CD4-positive, alpha-beta memory T cell (primary cell): ENCODE data around the gene KCND3. TPM values are rescaled to one million over a fixed set of nuclear protein-coding genes. Genes with fewer than 3 reads are reported as not detected.

Experiments
- CTCF ChIA-PET: fragments of 350-600 bp; sonication (Branson Sonifier 250); formaldehyde crosslinking; loops from one replicate; lab custom pipeline; 2021; ENCODE audit warnings: inconsistent platforms; ENCODE audit not compliant: partially characterized antibody; lab: Charles Lee
- POLR2A ChIA-PET: fragments of 350-600 bp; sonication (Branson Sonifier 250); formaldehyde crosslinking; loops from one replicate; lab custom pipeline; 2021; ENCODE audit not compliant: partially characterized antibody; lab: Charles Lee
- DNase-seq, 5 donors: peaks; one replicate each; pipeline versions ENCODE4 v3.0.0 to v3.0.0-alpha.2; 2020 to 2022; ENCODE audit warnings: mixed read lengths in 1 of 5
- H3K27ac ChIP-seq: one replicate; pipeline ENCODE4 v1.7.0; 2013; ENCODE audit warnings: low read depth, low read length
- H3K27me3 ChIP-seq: 2 replicates; pipeline ENCODE4 v1.7.0; 2013; ENCODE audit warnings: mild to moderate bottlenecking, low read length, moderate library complexity; ENCODE audit not compliant: insufficient read depth
- H3K36me3 ChIP-seq: 2 replicates; pipeline ENCODE4 v1.7.0; 2013; ENCODE audit warnings: mild to moderate bottlenecking, low read length, moderate library complexity; ENCODE audit not compliant: insufficient read depth
- H3K4me1 ChIP-seq: 2 replicates; pipeline ENCODE4 v1.7.0; 2013; ENCODE audit warnings: mild to moderate bottlenecking, low read length, moderate library complexity; ENCODE audit not compliant: insufficient read depth
- H3K4me3 ChIP-seq, 2 donors: one replicate each; pipeline ENCODE4 v1.7.0; 2013; ENCODE audit warnings: low read length in 2 of 2, mild to moderate bottlenecking in 1 of 2
- H3K9me3 ChIP-seq, 2 donors: one replicate each; pipeline ENCODE4 v1.7.0; 2013; ENCODE audit warnings: low read length in 2 of 2, control low read depth in 1 of 2; ENCODE audit not compliant: control insufficient read depth in 1 of 2
- H3K27ac Mint-ChIP-seq, 7 donors: one replicate each; pipeline ENCODE4 v1.8.0; 2020 to 2021; ENCODE audit warnings: mixed read lengths in 7 of 7, mild to moderate bottlenecking in 6 of 7, inconsistent platforms in 3 of 7, moderate library complexity in 3 of 7
- H3K27me3 Mint-ChIP-seq, 2 donors: one replicate each; pipeline ENCODE4 v1.8.0; 2020 to 2021; ENCODE audit warnings: mixed read lengths in 2 of 2
- H3K36me3 Mint-ChIP-seq, 2 donors: one replicate each; pipeline ENCODE4 v1.8.0; 2020 to 2021; ENCODE audit warnings: mixed read lengths in 2 of 2, inconsistent platforms in 1 of 2, mild to moderate bottlenecking in 1 of 2
- H3K4me1 Mint-ChIP-seq, 4 donors: one replicate each; pipeline ENCODE4 v1.8.0; 2020 to 2021; ENCODE audit warnings: mixed read lengths in 4 of 4, mild to moderate bottlenecking in 1 of 4
- H3K4me3 Mint-ChIP-seq, 8 donors: one replicate each; pipeline ENCODE4 v1.8.0; 2020 to 2021; ENCODE audit warnings: mixed read lengths in 8 of 8, mild to moderate bottlenecking in 7 of 8, moderate library complexity in 6 of 8, inconsistent platforms in 3 of 8
- H3K9me3 Mint-ChIP-seq, 8 donors: one replicate each; pipeline ENCODE4 v1.8.0; 2020 to 2021; ENCODE audit warnings: mixed read lengths in 8 of 8, mild to moderate bottlenecking in 5 of 8, inconsistent platforms in 3 of 8, moderate library complexity in 1 of 8
- intact Hi-C: fragments of 100-400 bp; cut with micrococcal nuclease; formaldehyde crosslinking; loops from one replicate; pipeline ENCODE4 v1.15.1; 2023
- polyA plus RNA-seq, 2 donors: library from polyadenylated mRNA; unstranded; fragments of 300-500 nt; fragmentation: Illumina TruSeq; gene quantifications; one replicate each; pipeline ENCODE4 v1.2.3, GENCODE V29; 2021
- total RNA-seq, 2 experiments: library from RNA; stranded (reverse); gene quantifications; one replicate each; pipeline ENCODE4 v1.2.3, GENCODE V29; 2021

KCND3 gene
- total and polyA plus RNA-seq, 4 experiments from 2014 or later, result 0.03 to 0.05 TPM; not detected in 2

- Mint-ChIP-seq H3K27me3 (peaks cover 32 to 43% of the 10 kb centered on the region in 2 donors), H3K4me3 (no peak overlapping the region), H3K9me3 (peaks cover 0 to 2% (median 0%) of the 10 kb centered on the region in 8 donors), H3K36me3 (no peaks in the 10 kb centered on the region), H3K27ac (no peak overlapping the region), H3K4me1 (peaks cover 0 to 3% (median under 1%) of the 10 kb centered on the region in 4 donors)
- H3K36me3 ChIP-seq, result no peaks in the 10 kb centered on the region
- ChIA-PET POLR2A (no interaction called here), CTCF (no interaction called here)
- peaks cover 8% of the 10 kb centered on the region for H3K27me3 ChIP-seq
- H3K27ac ChIP-seq, result no peak overlapping the region
- no peak for DNase-seq
- no peaks in the 10 kb centered on the region for H3K4me1 ChIP-seq
- H3K9me3 ChIP-seq, result no peaks in the 10 kb centered on the region
- intact Hi-C loops, result no loop called here
- H3K4me3 ChIP-seq, result no peak overlapping the region
These were observed 21.0 kb downstream of the KCND3 start for GRCh38 chr1:111968511-111968910.

- Mint-ChIP-seq H3K9me3 (peaks cover 0 to 2% (median 0%) of the 10 kb centered on the region in 8 donors), H3K27ac (no peak overlapping the region), H3K27me3 (peaks cover 34 to 44% of the 10 kb centered on the region in 2 donors), H3K4me3 (no peak overlapping the region), H3K36me3 (no peaks in the 10 kb centered on the region), H3K4me1 (peaks cover 0 to 1% (median 0%) of the 10 kb centered on the region in 4 donors)
- Histone ChIP-seq H3K9me3 (no peaks in the 10 kb centered on the region), H3K27me3 (peaks cover 7% of the 10 kb centered on the region), H3K4me1 (no peaks in the 10 kb centered on the region), H3K27ac (no peak overlapping the region), H3K36me3 (no peaks in the 10 kb centered on the region), H3K4me3 (no peak overlapping the region)
- intact Hi-C loops, result no loop called here
- CTCF ChIA-PET, result no interaction called here
- POLR2A ChIA-PET, result no interaction called here
- no peak for DNase-seq
These were observed 21.6 kb downstream of the KCND3 start for GRCh38 chr1:111967886-111968285.

- Mint-ChIP-seq H3K4me3 (no peak overlapping the region), H3K27ac (no peak overlapping the region), H3K4me1 (peaks cover 0 to 1% (median 0%) of the 10 kb centered on the region in 4 donors), H3K36me3 (no peaks in the 10 kb centered on the region), H3K9me3 (peaks cover 0 to 2% (median 0%) of the 10 kb centered on the region in 8 donors), H3K27me3 (peaks cover 33 to 44% of the 10 kb centered on the region in 2 donors)
- intact Hi-C loops, result no loop called here
- peaks cover 6% of the 10 kb centered on the region for H3K27me3 ChIP-seq
- ChIA-PET POLR2A (no interaction called here), CTCF (no interaction called here)
- H3K4me3 ChIP-seq, result no peak overlapping the region
- H3K4me1 ChIP-seq, result no peaks in the 10 kb centered on the region
- H3K9me3 ChIP-seq, result no peaks in the 10 kb centered on the region
- no peak overlapping the region for H3K27ac ChIP-seq
- DNase-seq, result no peak
- H3K36me3 ChIP-seq, result no peaks in the 10 kb centered on the region
These were observed 22.3 kb downstream of the KCND3 start for GRCh38 chr1:111967067-111967690.

- H3K4me1 Mint-ChIP-seq, result peaks cover 0 to 1% (median 0%) of the 10 kb centered on the region in 4 donors
- Histone ChIP-seq H3K4me1 (no peaks in the 10 kb centered on the region), H3K36me3 (no peaks in the 10 kb centered on the region), H3K4me3 (no peak overlapping the region), H3K27ac (no peak overlapping the region), H3K9me3 (no peaks in the 10 kb centered on the region), H3K27me3 (peaks cover 7% of the 10 kb centered on the region)
- ChIA-PET POLR2A (no interaction called here), CTCF (no interaction called here)
- no peak overlapping the region for H3K4me3 Mint-ChIP-seq
- H3K9me3 Mint-ChIP-seq, result peaks cover 0 to 2% (median 0%) of the 10 kb centered on the region in 8 donors
- H3K27me3 Mint-ChIP-seq, result peaks cover 30 to 41% of the 10 kb centered on the region in 2 donors
- no peaks in the 10 kb centered on the region for H3K36me3 Mint-ChIP-seq
- intact Hi-C loops, result no loop called here
- DNase-seq, result no peak
- no peak overlapping the region for H3K27ac Mint-ChIP-seq
These were observed 23.6 kb downstream of the KCND3 start for GRCh38 chr1:111965781-111966443.

- no peak overlapping the region for H3K4me3 Mint-ChIP-seq
- peaks cover 0 to 2% (median 0%) of the 10 kb centered on the region in 8 donors for H3K9me3 Mint-ChIP-seq
- Histone ChIP-seq H3K36me3 (no peaks in the 10 kb centered on the region), H3K27me3 (peaks cover 7% of the 10 kb centered on the region), H3K9me3 (no peaks in the 10 kb centered on the region), H3K4me1 (no peaks in the 10 kb centered on the region), H3K27ac (no peak overlapping the region), H3K4me3 (no peak overlapping the region)
- no peaks in the 10 kb centered on the region for H3K36me3 Mint-ChIP-seq
- no peak overlapping the region for H3K27ac Mint-ChIP-seq
- CTCF ChIA-PET, result no interaction called here
- no peak for DNase-seq
- peaks cover 31 to 38% of the 10 kb centered on the region in 2 donors for H3K27me3 Mint-ChIP-seq
- POLR2A ChIA-PET, result no interaction called here
- peaks cover 0 to 1% (median 0%) of the 10 kb centered on the region in 4 donors for H3K4me1 Mint-ChIP-seq
- intact Hi-C loops, result no loop called here
These were observed 25.3 kb downstream of the KCND3 start for GRCh38 chr1:111963985-111964738.

- ChIA-PET CTCF (no interaction called here), POLR2A (no interaction called here)
- Histone ChIP-seq H3K27me3 (peaks cover 7% of the 10 kb centered on the region), H3K36me3 (no peaks in the 10 kb centered on the region), H3K27ac (no peak overlapping the region), H3K9me3 (no peaks in the 10 kb centered on the region), H3K4me1 (no peaks in the 10 kb centered on the region), H3K4me3 (no peak overlapping the region)
- Mint-ChIP-seq H3K27ac (no peak overlapping the region), H3K4me3 (no peak overlapping the region), H3K9me3 (peaks cover 0 to 2% (median 0%) of the 10 kb centered on the region in 8 donors), H3K36me3 (no peaks in the 10 kb centered on the region), H3K27me3 (peaks cover 25 to 30% of the 10 kb centered on the region in 2 donors), H3K4me1 (peaks cover 0 to 1% (median 0%) of the 10 kb centered on the region in 4 donors)
- intact Hi-C loops, result no loop called here
- DNase-seq, result no peak
These were observed 27.5 kb downstream of the KCND3 start for GRCh38 chr1:111961773-111962565.
